Stimulated activated CD8-positive, alpha-beta memory T cell treated with anti-CD3 and anti-CD28 coated beads, Interleukin-15, amount 100 ng/mL, for 1 hour (primary cell): ENCODE data around the gene SCGB3A1.

ENCODE experiments used
- DNase-seq: peaks from one replicate; pipeline ENCODE4 v3.0.0-alpha.2; 2020; ENCODE audit warnings: low read depth

Gene SCGB3A1

DNA sequence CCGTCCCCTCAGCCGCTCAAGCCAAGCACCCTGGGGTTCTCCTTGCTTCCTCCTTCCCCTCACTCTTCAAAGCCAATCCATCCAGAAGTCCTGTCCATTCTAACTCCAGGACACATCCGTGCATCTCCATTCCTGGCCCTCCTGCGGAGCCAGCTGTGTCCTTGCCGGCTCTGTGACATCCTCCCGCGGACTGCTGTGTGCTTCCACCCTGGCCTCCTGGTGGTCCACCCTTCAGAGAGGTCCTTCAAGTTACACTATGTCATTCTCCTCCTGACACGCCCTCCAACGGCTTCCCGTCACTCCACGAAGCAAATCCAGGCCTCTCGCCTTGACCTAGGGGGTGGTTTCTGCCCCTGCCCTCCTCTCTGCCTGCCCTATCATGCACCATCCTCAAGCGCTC lies 13.0 kb upstream of the SCGB3A1 start:
- DNase-seq, result no peak

DNA sequence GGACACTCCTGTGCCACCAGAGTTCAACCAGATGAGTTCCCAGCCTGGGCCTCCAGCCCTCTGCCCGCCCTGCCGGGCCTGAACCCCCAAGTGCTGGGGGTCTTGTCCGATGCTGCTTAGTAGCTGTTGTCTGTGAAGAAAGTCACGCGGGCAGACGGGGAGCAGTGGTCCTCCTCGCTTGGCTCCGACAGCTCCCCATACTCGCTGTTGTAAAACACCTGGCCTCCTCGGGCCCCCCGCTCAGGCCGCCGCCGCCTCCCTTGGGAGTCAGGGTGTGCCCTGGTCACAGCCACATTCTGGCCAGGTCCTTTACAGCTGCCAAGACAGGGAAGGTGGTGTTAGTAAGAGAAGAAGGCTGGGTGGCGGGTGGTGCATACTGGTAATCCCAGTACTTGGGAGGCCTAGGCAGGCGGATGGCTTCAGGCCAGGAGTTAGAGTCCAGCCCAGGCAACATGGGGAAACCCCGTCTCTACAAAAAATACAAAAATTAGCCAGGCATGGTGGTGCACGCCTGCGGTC lies 11.8 kb upstream of the SCGB3A1 start:
- no peak for DNase-seq

DNA sequence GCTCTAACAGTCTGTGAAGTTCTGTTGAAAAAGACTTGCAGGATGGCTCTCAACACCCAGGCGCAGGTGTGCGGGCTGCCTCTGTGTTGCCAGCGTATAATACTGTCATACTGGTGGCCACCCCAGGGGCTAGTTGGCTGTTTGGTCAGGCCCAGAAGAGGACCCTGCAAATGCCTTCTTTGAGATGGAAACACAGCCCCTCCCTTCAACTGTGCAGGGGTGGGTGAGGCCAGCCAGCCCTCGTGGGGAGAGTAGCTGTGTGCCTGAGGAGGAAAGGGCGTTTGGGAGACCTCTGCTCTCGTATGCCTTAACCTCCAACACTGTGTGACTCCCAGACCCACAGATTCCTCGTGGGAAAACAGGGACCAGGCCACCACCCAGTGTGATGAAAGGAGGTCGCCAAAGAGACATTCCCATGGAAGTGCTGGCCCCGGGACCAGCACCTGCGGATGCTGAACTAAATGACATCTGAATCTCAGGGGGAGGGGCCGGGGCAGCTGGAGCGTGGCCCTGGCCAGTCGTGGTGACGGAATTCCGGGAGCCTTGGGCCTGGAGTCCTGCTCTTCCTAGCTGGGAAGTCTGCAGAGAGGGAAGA lies 11.3 kb upstream of the SCGB3A1 start:
- DNase-seq, result no peak

DNA sequence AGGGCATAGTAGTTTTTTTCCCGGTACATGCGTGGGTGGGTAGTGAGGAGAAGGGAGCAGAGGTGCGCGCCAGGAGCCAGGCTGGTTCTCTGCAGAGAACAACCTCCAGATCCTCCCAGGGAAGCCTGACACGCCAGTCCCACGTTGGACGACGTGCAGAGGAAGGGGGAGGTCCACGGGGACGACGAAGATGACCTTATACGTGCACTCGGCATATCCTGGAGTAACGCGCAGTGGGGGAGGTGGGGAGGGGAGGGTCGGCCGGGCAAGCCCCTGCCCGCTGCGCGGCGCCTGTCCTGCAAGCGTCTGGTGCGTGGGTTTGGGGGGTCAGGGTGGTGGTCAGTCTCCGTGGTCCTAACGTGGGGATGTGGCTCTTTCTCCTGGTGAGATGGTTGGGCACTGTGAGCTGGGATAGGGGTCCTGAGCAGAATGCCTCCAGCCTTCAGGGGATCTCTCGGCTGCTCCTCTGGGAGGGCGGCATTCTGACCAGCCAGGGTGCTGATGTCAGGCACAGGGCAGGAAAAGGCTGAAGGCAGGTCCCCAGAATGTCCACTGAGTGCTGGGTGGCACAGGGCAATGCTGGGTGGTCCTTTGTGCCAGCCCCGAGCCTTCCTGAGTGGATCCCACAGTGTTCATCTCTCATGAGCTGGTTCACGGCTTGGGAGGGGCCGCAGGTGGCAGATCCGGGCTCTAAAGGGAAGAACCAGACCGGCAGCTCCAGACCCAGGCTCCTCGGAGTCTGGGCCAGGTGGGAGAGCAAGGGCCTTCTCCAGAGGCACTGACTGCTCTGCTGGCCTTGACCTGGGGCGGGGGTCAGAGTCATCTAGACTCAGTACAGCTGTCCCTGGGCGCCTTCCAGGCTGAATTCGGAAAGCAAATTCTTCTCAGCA lies 10.5 kb upstream of the SCGB3A1 start:
- no peak for DNase-seq

DNA sequence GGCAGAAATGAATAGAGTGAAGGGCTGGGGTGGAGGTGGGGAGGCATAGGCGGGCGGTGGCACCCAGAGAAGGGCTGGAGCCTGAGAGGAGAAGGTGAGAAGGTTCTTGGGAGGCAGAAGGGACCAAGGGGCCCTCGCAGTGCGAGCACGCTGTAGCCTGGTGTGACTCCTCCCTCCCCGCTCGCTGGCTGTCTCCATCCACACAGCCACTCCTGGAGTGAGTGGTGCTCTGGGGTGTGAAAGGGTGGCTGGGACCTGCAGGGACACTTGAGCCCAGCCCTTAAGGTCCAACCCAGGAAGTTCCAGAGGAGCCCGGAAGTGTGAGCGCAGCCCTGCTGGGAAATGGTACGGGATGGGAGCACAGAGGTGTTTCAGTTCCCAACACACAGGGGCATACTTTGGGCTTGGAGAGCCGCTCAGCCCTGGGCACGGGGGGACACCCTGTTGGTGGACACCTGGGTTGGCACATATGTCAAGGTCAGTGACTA lies 9.3 kb upstream of the SCGB3A1 start:
- DNase-seq, result no peak

DNA sequence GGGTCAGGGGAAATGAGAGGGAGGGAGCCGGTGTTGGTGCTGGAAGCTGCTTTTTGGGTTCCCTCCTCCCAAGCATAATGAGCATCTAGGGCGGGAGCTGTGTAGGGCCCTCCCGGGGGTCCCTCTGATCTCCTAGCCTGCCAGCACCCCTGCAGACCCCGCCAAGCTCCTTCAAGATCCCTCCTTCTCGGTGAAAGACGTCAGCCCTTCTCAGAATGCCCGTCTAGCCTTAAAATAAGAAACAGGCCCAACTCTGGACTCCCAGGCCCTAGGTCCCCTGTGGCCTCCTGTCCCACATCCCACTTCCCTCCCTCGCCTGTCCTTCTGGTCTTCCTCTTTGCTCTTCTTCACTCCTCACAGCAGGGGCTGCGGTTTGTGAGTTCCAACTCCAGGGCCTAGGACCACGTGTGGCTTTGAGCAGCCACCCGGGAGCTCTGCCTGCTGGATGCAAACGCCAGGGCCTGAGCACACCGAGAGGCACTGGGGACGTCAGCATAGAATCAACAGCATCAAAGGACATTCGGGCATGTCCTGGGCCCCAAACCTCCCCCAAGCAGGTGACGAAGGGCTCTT lies 8.8 kb upstream of the SCGB3A1 start:
- DNase-seq, result no peak

DNA sequence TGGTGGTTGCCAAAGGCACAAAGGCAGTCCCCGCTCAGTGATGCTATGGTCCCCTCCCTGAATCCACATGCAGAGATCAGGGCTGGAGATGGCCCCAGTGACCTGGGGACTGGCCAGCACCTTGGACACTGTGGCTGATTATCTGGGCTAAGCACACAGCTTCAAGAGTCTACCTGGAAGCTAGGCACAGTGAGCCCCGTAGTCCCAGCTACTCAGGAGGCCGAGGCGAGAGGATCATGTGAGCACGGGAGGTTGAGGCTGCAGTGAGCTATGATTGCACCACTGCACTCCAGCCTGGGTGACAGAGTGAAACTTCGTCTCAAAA lies 8.3 kb upstream of the SCGB3A1 start:
- DNase-seq, result no peak

DNA sequence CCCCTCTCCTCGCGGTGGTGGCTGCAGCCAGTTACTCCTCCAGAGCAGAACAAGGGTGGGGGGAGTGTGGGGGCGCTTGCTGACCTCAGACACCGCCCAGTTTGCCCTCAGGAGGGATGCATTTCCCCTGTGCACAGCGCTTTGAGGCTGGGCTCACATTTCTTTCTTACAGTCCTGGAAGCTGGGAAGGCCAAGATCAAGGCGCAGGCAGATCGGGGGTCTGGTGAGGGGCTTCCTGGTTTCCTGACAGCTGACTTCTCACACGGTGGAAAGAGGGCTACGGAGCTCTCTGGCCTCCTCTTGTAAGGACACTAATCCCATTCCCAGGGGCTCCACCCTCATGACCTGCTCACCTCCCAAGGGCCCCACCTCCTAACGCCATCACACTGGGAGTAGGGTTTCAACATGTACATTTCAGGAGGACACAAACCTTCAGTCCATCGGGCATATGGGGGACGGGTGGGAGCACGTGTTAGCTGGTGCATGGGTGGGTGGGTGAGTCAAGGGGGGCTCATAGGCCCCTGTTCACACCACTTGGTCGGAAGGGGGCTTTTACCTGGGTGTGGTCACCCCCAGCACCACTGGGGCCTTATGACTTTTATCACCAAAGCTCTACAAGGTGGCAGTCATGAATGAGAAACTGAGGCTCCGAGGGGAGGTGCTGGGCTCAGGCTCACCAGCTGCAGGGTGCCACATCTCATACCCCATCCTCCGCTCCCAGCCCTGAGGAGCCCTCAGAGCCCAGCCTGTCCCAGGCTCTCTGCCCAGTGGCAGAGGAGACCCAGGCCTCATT lies 7.7 kb upstream of the SCGB3A1 start:
- no peak for DNase-seq

DNA sequence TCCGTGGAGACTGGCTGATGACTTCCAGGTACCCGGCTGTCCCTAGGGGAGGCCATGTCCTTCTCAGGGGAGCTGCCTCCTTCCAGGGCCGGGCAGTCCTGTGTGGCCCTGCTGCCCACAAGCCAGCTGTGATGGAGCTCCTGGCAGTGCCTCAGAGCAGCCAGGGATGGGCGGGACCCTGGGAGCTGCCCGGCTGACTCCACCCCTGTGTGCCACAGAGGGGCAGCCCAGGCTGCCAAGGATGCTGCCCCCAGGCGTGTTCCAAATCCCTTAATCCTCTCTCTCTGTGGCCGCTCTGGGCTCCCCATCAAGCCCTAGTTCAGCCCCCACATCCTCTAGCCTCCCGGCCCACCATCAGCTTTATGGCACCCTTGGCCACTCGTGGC lies 7.0 kb upstream of the SCGB3A1 start:
- DNase-seq, result no peak

DNA sequence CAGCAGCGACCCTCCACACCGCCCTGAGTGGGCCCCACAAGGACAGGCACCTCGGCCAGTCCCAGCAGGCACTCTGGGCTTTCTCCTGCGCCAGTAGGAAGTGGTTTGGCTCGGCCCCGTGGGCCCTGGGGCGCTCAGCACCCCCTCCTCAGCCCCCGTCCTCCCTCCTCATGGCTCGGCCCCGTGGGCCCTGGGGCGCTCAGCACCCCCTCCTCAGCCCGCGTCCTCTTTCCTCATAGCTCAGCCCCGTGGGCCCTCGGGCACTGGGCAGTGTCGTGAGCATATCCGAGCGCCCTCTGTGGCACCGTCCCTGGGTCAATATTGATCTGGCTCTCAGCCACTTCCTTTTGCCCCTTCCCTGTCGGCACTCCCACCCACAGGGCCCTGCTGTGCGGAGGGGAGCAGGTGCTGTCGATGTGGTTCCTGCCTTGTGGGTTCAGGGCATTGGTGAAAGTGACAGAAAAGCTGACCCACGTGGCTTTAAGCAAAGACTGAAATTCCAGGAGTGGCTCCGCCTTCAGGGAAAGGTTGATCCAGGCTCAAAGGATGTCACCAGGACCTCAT lies 5.5 kb upstream of the SCGB3A1 start:
- DNase-seq, result no peak

DNA sequence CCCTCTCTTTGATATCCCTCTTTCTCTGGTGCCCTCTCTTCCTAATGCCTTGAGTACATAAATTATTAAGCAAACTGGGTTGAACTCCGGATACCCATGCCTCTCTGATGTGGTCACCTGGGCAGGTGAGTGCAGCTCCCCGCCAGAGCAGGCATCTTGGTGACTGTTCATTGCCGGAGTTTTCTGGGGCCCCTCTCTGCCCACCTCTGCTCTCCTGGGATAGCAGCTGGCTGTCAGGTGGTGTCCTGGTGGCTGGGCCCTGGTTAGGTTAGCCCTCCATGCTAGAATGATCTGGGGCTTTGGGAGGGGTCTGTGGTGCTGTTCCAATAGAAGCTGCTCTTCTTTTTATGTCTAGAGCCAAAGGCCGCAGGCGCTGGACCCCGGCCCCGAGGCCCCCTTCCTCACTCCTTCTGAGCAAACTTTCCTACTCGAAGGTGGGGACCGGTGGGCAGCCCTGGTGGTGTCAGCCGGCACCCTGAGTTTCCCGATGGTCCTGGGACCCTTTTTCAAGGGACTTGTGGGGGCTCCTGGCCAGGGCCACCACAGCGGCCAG lies 4.9 kb upstream of the SCGB3A1 start:
- no peak for DNase-seq

DNA sequence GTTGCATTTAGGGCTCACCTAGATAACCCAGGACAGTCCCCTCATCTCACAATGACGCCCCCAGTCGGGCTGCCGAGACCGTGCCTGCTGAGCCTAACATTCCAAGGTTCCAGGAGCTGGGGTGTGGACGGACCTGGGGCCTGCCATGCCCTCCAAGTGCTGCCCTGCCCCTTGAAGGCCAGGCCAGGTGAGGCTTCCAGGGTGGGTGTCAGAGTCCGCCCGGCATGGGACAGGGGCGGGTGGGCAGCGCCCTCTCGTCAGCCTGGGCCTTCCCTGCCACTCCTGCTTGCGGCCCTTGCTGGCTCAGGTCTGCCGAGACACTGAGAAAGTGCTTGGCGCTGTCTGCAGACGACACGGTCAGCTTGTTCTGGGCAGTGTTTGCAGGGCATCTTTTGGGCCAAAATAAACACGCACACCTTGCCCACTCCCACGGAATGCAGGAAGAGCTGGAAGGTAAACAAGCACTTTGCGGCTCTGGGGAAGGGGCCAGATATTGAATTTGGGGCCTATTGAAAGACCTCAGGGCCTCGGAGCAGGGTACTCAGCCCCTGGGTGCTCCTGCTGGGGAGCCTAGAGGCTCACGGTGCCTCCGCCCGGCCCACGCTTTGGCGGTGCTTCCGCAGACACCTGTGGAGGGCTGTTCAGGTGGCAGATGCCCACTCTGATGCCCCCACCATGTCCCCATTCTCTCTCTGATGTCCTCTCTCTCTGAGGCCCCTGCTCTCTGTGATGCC lies 4.2 kb upstream of the SCGB3A1 start:
- no peak for DNase-seq

DNA sequence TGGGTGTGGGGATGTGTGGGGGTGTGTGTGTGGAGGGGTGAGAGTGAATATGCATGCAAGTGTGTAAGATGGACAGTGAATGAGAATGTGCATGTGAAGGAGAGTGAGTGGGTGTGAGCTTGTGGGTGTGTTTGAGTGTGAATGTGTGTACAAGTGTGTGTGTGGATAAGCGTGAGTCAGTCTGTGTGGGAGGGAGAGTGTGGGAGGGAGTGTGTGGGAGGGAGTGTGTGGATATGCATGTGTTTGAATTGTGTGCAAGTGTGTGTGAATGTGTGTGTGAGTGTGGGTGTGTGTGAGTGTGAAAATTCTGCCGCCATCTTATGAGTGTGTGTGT lies 3.7 kb upstream of the SCGB3A1 start:
- DNase-seq, result no peak

DNA sequence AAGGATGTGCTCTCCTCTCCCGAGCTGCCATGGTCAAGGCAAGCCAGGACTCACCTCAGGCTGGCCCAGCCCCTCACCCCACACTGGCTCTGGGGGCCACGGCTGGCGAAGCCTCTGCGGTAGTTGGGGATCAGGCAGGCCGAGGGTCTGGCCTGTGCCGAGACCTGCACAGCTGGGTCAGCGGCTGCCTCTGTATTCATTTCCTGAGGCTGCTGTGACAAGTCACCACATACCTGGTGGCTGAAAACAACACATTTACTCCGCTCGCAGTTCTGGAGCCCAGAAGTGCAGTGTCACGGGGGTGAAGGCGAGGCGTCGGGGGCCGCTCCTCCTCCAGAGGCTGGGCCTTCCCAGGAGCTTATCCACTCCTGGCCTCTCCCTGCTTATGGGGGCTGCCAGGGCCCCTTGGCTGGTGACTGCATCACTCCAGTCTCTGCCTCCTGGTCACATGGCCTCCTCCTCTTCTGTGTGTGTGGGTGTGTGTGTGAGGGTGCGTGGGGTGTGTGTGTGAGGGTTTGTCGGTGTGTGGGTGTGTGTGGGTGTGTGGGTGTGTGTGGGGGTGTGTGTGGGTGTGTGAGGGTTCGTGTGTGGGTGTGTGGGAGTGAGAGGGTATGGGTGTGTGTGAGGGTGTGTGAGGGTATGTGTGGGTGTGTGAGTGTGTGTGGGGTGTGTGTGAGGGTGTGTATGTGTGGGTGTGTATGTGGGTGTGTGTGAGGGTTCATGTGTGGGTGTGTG lies 3.2 kb upstream of the SCGB3A1 start:
- DNase-seq, result no peak

DNA sequence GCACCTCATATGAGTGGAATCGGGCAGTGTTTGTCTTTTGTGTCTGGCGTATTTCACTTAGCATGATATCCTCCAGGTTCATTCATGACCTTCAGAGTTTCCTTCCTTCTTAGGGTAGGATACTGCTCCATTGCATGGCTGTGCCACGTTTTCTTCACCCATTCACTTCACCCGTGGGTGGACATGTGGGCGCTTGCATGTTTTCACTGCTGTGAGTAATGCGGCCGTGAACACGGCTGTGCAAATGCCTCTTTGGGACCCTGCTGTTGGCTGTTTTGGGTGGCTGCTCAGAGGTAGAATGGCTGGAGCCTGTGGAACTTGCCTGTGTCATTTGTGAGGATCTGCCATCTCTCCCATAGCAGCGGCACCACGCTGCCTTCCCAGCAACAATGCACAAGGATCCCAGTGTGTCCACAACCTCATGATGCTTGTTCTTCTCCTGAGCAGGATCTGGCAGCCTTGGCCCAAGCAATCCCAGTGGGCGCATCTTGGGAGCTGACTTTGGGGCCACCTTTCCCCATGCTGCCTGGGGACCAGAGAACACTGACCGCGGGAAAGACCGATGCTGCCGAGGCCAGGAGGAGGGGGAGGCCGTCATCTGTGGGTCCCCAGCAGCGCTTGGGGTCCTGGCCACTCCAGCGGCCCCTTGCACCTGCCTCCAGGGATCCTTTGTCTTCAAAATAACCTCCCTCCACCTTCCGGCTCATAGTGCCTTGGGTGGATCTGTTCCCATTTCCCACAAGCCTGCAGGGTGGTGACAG lies 2.3 kb upstream of the SCGB3A1 start:
- no peak for DNase-seq

DNA sequence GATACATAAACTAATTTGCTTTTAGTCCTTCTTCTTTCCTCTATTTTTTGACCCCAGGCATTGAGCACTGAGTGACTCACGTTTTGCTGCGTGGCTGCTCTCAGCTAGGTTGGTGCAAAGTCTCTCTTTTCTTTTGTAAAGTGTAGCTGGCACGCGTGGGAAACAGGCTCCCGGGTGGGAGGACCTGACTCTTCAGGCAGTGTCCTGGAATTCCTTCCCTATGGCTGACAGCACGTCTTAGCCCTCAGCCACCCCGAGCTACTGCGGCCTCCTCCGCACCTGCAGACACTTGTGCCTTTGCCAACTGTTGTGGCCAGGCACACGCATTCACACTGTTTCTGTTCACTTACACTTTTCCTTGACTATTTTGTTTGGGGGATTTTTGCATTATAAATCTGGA lies 877 bp upstream of the SCGB3A1 start:
- DNase-seq, result no peak

DNA sequence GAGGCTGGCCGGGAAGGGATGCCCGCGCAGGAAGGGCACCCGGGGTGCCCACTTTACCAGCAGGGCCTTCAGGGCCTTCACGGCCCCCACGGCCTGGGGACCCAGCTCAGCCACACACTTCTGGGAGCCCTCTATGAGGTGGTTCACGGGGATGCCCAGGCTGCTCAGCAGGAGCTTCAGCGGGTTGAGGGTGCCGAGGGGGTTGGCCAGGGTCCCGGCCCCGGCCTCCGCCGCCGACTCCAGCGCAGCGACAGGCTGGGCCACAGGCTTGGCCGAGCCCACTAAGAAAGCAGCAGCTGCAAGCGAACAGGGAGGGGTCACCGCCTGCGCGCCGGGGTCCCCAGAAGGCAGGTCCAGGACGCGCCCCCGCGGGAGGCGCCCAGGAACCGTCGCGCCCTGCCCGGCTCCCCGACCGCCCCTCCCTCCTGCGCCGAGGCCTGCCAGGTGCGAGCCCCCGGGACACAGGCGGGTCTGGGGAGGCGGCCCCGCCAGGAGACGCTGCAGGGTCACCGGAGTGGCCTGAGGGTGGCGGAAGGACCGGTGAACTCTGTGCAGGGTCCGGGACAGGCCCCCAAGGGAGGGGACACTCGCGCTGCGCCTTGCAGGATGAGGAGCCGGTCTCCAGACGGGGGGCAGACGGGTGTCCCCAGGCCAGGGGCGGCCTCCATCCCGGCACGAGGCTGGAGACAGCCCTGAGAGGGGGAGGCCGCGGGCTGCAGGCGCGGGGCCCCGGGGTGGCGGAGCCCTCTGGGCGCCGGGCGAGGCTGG lies 572 bp downstream of the SCGB3A1 start:
- no peak for DNase-seq

DNA sequence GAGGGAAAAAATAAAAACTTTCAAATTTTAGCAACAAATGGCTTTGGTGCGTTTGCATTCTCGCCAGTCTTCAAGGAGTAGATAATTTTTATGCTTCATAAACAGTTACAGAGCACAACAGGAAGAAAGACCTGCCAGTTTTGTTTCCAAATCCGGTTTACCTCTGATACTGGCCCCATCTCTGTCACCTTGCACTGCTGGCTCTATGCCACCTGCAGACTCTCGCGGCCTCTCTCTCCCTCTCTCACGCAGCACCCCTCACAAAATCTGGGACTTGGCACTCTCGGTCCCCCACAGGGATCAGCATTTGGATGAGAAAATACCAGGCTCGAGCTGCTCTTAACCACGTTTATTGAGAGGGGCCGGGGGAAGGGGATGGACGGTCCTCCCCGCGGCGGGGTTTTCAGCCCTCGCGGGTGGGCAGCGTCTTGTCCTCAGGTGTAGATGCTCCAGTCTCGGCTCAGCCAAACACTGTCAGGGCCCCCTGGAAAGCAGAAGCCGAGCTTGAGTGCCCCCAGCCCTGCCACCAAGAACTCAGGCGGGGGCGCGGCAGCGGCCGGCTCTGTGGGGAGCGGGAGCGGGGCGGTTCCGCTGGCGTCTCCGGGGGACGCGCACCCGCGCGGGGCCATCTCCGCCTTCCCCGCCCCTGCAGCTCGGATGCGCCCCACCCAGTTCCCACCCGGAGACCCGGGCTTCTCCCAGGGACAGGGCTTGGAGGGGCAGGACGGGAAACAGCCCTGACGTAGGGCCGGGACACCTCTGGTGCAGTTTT lies 1.3 kb downstream of the SCGB3A1 start:
- DNase-seq, result no peak
